Non-pigmented ciliary epithelial cell (primary cell): ENCODE measurements around the gene MC3R.

ENCODE experiments used
- DNase-seq: peaks from one replicate; pipeline ENCODE4 v3.0.0-alpha.2; 2010; ENCODE audit warnings: low read depth

The MC3R gene

DNA sequence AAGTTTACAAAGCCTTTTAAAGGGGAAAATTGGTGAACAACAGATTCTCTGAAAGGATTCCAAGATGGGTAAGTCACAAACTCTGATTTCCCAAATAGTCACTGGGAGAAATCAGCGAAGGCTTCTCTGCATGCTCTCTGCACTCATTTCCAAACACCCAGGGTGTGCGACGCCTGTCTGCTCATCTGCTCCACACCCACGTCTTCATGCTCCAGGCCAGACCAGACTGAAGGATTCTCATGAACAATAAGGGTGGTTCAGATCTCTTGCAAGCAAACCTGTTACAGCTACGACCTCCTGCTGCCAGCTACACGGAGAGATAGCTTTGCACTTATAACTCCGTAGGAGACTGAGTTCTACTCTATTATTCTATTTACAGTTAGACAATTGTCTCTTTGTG is 1.4 kb downstream of the MC3R start:
- no peak for DNase-seq

DNA sequence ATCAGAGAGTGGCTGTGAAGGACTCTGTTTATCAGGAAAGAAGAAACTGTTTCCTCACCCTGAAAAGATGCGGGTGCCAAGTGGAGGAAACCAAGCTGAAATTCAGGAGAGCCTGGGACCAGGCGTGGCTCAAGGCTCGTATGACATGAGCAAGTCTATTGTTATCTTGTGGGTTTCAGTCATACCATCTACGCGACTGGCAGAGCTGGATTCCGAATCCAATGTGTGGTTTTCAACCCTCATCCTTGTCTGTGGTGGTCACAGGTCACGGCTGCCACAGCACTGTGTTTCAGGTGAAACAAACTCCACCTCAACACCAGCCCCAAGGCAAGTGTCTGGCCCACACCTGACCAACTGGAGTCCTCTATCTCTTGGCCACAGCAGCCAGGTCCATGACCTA is 9.1 kb downstream of the MC3R start:
- DNase-seq, result no peak

- no peak for DNase-seq
Observed at GRCh38 chr20:56259948-56260347, 11.4 kb downstream of the MC3R start.

DNA sequence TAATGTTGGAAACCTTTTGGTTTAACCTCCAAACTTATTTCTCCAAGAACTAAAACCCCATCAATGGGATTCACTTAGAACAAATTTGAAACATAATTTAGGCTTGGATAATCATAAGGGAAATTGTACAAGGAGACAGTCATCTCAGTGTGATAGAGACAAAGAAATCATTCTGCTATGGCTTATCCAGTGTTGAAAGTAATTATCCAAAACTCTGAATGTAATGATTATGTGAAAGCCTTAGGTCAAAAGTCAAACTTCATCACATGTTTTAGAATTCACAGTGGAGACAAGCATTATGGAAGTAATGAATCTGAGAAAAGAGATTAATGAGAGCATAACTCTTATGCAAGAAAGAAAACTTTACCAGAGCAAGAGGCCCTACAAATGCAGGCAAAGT is 20.0 kb downstream of the MC3R start:
- DNase-seq, result no peak

DNA sequence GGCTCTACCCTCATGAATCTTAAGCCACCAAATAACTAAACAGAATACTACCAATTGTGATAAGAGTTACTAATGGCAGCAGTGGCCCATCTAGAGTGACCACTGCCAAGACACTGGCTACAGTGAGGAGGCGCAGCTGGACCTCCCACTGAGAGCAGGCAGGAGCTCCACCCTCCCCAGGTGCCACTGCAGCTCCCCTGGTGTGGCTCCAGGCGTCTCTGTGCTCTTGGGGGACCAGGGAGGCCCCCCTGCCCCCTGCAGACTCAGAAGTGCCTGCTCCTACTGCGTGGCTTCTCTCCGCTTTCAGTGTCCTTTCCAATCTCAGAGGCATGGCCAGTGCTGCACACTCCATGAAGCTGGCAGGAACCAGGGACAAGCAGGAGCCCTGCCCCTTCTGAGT is 23.4 kb downstream of the MC3R start:
- no peak for DNase-seq

DNA sequence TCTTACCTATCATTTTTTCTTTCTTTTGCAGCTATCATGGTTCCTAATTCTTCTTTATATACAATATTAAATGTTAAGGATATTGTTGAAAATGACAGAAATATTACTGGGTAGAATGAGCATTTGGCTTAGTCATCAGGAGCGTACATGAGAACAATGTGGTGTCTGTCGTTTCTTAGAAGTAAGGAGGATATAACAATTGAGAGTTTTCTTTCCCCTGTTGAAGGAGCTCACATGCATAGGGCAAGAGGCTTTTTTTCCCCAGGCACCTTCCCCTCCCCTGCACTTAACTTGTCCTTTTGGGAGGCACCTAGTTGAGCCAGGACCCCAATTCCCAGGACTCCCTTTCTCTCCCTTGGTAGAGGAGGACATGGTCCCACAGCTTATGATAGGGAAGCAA is 25.0 kb downstream of the MC3R start:
- no peak for DNase-seq

GRCh38 chr20:56274156-56274555 is 25.6 kb downstream of the MC3R start:
- no peak for DNase-seq

DNA sequence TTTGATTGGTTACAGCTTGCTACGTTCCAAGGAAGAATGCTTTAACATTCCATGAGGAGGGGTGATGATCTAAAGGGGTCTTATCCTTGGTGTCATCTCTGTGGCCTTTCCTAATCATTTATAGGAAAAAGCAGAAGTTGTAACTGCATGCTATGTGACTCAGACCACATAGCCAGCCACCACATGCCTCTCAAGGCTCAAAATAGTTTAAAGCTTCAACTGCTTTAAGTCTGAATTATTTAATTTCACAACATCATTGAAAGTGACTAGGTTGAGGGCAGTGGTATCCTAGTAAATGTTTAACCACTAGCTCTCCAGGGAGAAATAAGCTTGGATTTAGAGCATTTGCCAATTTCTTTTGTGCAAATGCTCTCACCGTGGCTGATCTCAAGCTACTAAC is 29.7 kb downstream of the MC3R start:
- no peak for DNase-seq

DNA sequence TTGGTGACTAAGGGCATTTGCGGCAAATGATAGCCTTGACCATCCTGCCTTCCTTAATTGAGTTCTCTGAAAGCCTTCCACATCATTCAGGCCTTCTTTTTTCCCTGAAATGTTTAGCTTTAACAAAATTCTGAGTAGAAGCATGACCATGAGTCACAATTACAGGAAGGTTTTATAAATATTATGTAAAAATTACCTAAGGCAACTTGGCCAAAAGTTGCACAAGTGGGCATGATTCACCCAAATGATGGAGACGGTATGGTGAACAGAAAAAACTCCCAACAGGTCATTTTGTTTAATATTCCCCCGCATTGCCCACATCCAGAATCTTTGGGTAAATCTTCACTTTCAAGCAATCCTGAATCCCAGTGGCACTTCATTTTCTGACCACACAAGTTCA is 37.0 kb downstream of the MC3R start:
- no peak for DNase-seq

- DNase-seq, result no peak
Observed at GRCh38 chr20:56289652-56290051, 41.1 kb downstream of the MC3R start.

DNA sequence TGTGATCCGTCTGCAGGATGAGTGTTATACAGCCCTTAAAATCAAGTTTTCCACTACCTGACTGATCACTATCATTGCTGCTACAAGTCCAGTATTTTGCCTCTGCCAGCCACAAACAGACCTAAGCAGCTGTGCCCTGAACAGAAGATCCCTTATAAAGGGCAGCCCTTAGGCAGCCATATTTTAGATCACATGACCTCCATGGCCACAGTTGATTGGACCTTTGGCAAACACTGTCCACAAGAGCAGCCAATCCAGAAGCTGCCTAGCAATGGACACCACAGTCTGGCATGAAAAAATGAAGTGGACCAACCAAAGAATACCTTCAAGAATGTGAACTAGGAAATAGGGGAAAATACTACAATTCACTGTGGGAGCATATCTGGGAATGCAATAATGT is 50.8 kb downstream of the MC3R start:
- no peak for DNase-seq
